HG02852 (cell line): ENCODE data around the gene GPATCH2L.
A peak's percentile ranks its signal among the peaks of the same experiment; 100 is the strongest.

ENCODE experiments used
- ATAC-seq: cut with Tn5 transposase; IDR thresholded peaks from one replicate; pipeline ENCODE4 v1.9.1; 2021; ENCODE audit warnings: mild to moderate bottlenecking, moderate library complexity; ENCODE audit not compliant: unreplicated experiment

Gene GPATCH2L

GRCh38 chr14:76135722-76136121 is 16.0 kb upstream of the GPATCH2L start:
- ATAC-seq: no peak

GRCh38 chr14:76136476-76137110 is 15.1 kb upstream of the GPATCH2L start:
- ATAC-seq: no peak

DNA sequence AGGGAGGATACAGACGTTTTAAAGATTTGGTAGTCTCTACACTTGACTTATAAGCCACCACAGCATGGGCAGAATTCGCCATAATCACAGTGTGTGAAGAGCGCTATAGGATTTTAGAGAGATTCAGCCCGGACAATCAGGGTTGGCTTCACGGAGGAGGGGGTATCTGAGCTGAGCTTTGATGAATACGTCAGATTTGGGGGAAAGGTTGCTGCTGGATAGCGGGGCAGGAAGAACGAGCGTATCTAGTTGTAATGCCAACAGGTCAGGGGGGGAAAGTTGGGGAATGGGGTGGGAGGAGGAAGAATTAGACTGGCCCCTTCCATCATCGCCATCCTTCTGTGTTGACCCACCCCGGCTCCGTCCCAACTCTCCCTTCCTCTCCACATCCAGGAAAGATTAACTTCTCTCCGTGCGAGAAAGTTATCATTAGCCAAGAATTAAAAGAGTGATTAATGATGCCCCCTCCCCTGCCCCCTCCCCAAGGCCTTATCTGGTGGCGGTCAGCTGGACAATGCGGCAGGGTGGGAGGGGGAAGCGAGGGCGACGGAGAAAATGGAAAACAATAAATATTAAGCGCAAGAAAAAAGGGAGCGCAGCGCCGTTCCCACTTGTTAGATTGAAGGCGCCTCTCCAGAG is 13.5 kb upstream of the GPATCH2L start:
- no peak for ATAC-seq

- ATAC-seq: no peak
Measured at GRCh38 chr14:76138758-76139723, 12.7 kb upstream of the GPATCH2L start.

DNA sequence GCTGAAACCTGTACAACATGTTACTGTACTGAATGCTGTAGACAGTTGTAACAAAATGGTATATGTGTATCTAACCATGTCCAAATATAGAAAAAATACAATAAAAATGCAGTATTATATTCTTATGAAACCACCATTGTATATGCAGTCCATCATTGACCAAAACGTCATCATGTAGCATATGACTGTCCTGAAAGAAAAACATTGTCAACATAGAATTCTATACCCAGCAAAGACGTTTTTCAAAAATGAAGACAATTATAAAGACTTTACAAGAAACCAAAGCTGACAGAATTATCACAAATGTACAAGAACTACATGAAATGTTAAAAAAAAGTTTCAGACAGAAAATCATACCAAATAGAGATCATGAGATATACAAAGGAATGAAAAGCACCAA is 8.1 kb upstream of the GPATCH2L start:
- ATAC-seq: no peak

GRCh38 chr14:76146976-76147375 is 4.7 kb upstream of the GPATCH2L start:
- ATAC-seq: no peak

DNA sequence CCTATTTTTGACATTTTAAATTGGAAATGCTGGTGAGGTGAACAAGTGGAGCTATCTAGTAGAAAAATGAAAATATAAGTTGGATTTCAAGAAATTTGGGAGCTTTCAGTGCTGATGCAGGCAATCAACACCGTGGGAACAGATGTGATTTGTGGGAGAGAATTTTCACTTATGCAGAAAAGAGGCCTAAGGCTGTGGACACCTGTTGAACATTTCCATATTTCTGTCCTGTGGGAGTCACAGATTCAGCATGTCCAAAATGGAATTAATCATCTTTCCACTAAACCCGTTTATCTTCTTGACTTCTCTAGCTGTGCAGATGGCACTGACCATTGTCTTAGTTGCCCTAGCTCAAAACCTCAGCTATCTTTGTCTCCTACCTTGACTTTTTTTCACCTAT is 2.5 kb upstream of the GPATCH2L start:
- no peak for ATAC-seq

- peak; percentile 58 for ATAC-seq
Measured at GRCh38 chr14:76152333-76152681, 585 bp downstream of the GPATCH2L start.

DNA sequence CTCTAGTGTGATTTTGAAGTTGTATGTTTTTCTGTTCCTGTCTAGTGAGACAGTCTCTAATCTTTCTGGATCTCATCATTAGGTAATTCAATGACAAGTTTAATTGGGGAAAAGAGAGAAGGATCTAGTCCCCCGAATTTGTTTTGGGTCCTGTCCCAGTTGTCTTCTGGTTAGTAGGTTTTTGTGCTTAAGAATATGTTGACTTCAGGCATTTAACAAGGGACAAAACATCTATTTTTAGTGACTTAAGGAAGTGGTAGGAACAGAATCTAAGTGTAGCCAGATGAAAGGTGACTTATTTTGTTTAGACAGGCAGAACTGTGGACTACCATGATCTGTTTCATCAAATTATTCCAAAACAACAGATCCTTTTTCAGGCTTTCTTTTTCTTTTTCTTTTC is 2.2 kb downstream of the GPATCH2L start:
- no peak for ATAC-seq

GRCh38 chr14:76154539-76155126 is 2.9 kb downstream of the GPATCH2L start:
- no peak for ATAC-seq

- no peak for ATAC-seq
Measured at GRCh38 chr14:76163668-76164363, 12.1 kb downstream of the GPATCH2L start.

GRCh38 chr14:76168531-76168930 is 16.8 kb downstream of the GPATCH2L start:
- no peak for ATAC-seq

DNA sequence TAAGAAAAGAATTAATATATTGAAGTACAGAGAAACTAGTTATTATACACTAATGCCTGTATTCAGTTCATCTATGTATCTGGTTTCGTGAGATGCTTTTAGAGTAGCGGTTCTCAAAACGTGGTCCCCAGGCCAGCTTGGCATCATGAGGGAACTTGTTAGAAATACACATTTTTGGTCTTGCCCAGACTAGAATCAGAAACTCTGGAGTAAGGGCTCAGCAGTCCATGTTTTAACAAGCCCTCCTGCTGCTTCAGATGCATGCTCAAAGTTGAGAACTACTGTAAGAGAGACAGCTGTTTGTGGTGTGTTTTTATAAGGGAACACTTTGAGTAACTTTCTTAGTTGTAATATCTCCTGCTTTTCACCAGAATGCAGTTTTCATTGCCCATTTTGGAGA is 18.1 kb downstream of the GPATCH2L start:
- no peak for ATAC-seq

DNA sequence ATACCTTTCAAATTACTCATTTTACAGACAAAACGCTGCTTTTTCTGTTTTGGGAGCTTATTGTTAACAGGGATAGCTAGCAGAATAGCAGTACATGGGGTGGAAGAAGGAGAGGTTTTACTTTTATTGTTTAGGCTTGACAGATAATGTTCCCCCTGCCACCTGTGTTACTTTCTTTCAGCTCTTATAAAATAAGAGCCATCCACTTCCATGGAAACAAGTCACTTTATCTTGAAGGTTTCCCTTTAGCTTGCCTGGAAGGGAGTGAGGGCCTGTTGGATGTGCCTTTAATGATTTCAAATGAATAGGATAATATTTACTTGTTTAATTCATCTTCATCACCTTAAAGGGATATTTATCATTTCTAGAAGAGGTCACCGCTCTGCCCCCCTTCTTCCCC is 23.3 kb downstream of the GPATCH2L start:
- no peak for ATAC-seq

GRCh38 chr14:76175942-76176341 is 24.2 kb downstream of the GPATCH2L start:
- no peak for ATAC-seq

DNA sequence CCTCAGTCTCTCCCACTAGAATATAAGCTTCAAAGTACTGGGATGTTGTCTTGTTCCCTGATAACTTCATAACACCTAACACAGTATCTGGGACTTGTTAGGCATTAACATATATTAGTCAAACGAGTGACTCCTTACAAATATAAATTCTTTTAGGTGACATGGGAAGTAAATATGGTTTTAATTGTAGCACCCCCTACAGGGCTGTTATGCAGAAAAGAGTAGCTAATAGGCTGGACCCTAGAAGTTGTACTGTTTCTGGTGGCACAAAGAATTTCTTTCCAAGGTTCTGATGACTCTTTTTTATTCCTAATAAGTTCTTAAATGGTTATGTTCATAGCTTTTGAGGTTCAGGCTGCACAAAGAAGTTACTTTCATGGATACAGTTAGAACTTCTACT is 29.8 kb downstream of the GPATCH2L start:
- ATAC-seq: no peak

- ATAC-seq: no peak
Measured at GRCh38 chr14:76186308-76187027, 34.7 kb downstream of the GPATCH2L start.

DNA sequence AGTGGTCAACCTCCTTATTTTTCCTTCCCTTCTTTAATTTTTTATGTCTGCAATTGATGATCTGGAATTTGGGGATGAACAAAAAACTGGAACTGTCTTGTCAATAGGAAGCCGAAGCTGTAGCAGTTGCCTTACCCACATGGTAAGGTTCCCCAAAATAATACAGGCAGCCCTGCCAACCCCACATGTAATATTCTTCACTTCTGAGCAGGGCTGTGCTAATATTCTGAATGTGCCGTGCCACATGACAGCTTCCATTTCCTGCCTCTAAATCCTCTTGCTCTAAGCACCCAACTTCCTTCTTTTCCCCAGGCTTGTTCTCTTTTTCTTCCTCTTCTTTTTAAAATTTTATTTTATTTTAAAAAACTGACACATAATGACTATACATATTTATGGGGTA is 39.6 kb downstream of the GPATCH2L start:
- ATAC-seq: no peak

DNA sequence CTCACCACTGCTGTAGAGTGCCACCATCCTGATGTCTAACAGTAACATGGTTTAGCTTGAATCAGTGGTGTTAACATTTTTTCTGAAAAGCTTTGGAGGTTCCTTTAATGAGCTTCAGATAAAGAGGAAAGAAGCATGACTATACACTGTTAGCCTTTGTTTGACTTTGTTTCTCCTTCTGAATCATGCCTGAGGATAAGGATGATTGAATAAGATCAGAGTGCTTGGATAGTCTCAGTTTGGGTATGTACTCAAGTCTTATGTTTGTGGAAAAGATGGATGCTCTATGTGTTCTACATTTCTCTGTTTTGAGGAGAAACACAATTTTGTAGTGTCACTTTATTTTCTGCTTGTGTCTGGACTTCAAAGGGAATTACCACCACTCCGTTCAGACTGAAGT is 42.0 kb downstream of the GPATCH2L start:
- no peak for ATAC-seq

DNA sequence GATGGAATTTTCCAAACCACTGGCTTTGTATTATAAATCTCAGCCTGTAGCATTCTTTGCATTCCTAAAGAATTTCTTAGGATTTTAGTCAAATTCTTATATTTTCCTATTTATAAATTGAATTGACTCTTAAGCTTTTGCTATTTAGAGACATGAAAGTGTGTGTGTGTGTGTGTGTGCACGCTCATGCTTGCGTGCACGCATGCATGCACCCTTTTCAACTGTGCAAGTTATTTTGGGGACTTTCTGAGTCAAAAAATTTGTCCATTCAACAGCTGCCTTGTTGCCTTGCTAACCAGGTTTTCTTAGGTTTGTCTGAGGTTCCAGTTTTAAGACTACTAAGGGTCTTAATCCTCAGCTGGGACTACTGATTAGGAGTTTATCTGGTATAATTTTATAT is 42.6 kb downstream of the GPATCH2L start:
- ATAC-seq: no peak
